Activated T-cell treated with anti-CD3 and anti-CD28 coated beads for 4 hours (primary cell): ENCODE data around the gene TRUB1.

ENCODE experiments used
- DNase-seq: peaks from one replicate; pipeline ENCODE4 v3.0.0-alpha.2; 2020

Gene TRUB1

DNA sequence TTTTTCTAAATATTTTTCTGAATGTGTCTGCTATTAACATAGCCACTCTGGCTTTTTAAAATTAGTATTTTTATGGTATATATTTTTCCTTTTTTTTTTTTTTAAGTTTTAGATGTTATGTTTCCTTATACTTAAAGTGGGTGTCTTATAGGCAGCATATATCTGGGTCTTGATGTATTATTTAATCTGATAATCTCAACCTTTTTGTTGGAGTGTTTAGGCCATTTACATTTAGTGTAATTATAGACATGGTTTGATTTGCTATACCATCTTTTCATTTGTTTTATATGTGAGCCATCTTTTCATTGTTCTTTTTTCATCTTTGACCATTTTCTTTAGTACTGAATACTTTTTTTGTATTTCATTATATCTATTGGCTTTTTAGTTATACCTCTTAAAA is 45.0 kb downstream of the TRUB1 start:
- DNase-seq, result no peak

DNA sequence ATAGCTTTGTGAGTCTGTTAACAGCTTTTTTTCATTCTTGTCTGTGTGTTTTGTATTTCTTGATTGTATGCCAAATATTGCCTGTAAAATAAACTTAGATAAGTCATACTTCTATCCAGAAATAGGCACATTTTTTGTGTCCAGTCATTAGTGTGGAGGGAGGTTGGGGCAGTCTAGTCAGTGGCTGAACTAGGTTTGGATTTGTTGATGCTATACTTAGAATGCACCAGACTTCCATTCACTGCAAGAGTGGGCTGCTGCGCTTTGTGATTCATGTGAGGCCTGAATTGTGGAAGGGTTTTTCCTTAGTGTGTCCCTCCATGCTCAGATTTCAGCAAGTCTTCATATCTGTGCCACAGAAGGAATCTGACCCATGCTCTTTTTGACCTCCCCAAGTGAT is 50.0 kb downstream of the TRUB1 start:
- no peak for DNase-seq

GRCh38 chr10:114990586-114990985 is 52.6 kb downstream of the TRUB1 start:
- DNase-seq, result no peak

GRCh38 chr10:114990991-114991390 is 53.0 kb downstream of the TRUB1 start:
- DNase-seq, result no peak

GRCh38 chr10:114992189-114992775 is 54.3 kb downstream of the TRUB1 start:
- DNase-seq, result no peak

DNA sequence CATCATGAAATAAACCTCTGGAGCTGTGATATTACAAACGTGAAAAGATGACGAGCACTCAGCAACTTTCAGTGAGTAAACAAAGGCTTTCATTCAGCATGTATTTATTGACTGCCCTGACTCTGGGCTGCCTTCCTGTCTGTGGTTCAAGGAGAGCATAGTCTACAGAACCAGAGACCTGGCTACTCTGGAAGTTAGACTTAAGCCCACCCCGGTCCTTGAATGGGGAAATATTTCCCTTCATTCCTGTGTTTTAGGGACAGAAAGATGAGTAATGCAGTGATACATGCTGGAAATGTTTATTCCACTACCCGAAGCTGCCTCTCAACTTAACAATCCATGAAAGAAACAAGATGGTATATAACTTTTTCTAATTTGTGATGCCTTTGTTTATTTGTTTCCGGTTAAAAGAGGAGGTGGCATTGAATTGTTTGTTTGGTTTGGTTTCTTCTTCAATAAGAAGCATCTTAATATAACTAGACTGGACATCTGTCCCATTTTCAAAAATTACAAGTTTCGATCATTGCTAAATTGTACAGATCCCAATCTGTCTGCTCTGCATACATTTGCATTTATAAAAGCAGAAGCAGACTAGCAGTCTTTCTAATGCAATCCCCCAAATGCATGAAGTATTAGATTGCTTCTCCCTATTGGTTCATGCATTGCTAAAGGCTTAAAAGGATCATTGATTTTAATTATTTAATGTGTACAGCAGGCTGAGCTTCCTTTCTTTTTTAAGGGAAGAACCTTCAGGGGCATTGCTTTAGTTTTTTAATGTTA is 57.7 kb downstream of the TRUB1 start:
- no peak for DNase-seq

DNA sequence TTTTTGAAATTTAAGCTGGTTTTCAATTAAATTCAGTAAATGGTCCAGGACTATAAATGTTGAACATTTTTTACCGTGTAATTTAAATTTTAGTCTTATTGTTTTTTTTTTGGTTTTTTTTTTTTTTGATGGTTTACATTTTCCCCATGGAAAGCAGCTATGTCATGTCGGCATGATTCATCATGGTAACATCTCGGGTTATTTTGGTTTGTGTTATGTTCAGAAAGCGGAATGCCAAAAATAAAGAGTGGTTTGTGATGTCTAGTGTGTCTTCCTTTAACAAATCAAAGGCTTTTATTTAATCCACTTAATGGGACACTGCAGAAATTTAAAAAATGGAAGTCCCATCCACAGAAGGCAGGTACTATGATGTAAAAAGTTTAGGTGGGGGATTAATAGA is 58.5 kb downstream of the TRUB1 start:
- DNase-seq, result no peak

DNA sequence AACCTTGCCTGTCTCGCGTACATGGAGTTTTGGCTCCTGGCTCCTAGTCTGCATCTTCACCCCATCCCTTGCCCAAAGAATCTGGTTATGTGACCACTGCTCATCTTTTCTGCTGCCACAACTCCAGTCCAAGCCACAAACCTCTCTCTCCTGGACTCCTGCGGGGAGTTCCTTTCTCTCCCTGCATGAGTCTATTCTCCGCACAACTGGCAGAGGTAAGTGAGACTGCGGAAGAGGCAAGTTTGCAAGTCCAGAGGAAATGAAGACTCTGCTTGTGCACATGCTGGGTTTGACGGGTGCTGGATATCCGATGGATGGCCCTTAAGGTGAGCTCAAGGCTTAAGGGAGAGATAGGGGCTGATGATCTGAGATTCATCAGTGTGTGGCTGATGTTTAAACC is 61.0 kb downstream of the TRUB1 start:
- no peak for DNase-seq

GRCh38 chr10:115001506-115002381 is 63.7 kb downstream of the TRUB1 start:
- no peak for DNase-seq

DNA sequence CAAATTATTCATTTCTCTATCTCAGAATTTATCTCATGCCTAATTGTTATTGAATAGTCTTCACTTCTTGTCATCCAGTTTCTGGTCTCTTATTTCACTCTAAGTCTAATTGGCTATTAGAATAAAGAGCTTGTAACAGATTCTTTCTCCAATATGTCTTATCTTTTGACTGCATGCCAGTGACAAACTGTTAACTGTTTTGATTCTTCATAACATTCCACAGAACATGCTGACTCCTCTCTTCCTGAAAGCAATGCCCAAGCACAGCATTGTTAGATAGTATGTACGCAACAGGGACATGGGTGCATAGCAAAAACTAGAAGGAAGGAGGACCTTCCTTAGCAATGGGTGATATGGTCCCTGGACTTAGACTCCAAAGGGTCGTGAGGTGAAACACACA is 65.4 kb downstream of the TRUB1 start:
- DNase-seq, result no peak

DNA sequence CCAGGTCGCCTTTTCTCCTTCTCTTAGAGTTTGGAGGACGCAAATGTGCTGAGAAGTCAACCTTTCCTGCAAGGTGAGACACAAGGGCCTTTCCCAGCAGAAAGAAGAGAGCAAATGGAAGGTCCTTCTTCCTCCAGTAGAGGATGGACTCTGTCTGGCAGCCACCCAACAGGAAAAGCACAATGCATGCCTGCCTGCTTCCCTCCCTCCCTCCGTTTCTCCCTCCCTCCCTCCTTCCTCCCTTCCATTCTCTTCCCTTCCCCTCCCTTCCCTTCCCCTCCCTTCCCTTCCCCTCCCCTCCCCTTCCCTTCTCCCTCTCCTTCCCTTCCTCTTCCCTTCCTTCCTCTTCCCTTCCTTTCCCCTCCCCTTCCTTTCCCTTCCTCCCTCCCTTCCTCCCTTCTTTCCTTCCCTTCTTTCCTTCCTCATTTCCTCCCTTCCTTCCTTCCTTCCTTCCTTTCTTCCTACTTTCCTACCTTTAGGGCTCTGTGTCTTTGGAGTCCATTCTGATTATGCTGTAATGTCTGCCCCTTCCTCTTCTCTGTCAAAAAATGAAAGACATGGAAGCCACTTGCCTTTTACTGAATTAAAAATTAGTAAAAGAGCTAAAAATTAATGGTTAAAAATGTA is 66.4 kb downstream of the TRUB1 start:
- DNase-seq, result no peak

GRCh38 chr10:115005771-115006170 is 67.8 kb downstream of the TRUB1 start:
- no peak for DNase-seq

DNA sequence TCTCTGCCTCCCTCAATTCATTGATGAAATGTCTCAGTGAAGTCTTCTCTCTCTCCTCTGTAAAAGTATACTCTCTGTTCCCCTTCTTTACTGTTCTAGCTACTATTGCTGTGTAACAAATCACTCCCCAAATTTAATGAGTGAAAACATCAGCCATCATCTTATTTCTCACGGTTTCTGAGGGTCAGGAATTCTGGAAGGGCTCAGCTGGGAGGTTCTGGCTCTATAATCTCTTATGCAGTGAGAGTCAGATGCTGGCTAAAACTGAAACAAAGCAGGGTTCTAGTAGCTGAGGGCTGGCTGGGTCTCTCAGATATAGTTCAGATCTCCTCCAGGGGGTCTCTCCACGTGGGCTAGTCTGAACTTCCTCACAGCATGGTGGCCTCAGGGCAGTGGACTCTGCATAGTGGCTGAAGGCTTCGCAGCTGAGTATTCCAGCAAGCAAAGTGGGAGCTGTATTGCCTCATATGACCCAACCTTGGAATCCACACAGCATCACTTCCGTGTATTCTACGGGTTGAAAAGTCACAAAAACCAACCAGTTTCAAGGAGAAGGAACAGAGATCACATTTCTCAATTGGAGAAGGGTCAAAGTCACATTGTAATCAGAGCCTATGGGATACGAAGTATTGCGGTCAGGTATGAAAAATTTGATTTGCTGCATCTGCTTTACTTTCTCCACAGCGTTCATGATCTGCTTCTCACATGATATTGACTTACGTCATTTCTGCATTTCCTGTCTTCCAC is 80.4 kb downstream of the TRUB1 start:
- DNase-seq, result no peak

DNA sequence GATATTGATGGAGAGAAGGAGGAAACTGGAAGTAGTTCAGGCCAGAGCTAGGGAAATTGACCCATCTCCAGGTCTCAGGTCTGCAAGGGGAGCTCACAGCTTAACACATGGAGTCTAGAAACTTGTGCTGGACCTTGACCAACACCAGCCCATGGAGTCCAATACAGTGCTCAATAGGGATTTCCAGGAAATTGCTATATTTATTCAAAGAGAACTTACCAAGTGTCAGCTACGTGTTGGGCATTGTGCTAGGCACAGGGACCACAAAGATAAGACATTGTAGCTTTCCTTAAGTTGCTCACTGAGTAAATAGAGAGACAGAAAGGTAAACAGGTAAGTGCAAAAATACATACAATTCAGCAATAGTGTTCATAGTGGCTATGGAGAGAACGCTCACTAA is 82.5 kb downstream of the TRUB1 start:
- no peak for DNase-seq

- no peak for DNase-seq
These were observed 84.7 kb downstream of the TRUB1 start for GRCh38 chr10:115022733-115023132.

DNA sequence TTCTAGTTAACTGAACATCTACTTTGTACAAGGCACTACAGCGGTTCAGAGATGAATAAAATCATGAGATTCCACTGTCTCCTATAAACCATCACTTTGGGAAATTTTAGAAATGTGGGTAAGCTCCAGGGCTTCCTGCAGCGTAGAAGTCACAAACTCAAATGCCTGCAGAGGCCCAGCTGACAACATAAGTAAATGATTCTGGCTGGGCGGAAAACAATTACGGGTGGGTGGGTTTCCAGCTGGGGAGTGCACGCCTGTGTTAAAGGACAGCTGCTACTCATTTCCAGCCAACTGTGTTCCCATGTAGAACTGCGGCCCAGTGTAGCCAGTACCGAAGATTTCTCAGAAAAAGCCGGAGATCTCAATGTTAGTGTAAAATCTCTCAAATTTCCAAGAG is 85.7 kb downstream of the TRUB1 start:
- no peak for DNase-seq

DNA sequence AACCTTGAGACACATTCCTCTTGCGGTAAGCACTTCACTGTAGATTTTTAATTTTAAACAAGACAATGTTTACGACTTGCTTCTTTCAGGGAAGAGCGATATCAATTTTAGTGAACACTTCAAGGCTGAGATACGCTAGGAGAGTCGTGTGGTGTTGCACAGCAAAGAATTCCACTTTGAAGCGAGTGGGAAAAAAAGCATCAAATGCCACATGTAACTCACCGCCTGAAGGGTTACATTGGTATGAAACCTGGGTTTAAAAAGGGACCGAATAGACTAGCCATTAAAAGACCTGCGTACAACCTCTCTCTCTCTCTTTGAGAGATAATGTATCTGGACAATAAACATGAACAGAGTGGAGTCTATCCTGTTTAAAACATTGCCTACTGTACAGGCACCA is 86.4 kb downstream of the TRUB1 start:
- no peak for DNase-seq

GRCh38 chr10:115026056-115026745 is 88.2 kb downstream of the TRUB1 start:
- no peak for DNase-seq

- DNase-seq, result no peak
These were observed 88.7 kb downstream of the TRUB1 start for GRCh38 chr10:115026746-115027140.
